Measurements from ENCODE around the gene NUP107. TPM values are rescaled to one million over a fixed set of nuclear protein-coding genes. Genes with fewer than 3 reads are reported as not detected.

The NUP107 gene
- total and polyA plus RNA-seq, 2 donors (not counting 1 experiment from before 2014, with no cell fraction given), result 23.2 to 77.3 TPM

GRCh38 chr12:68793436-68793835, 106.7 kb downstream of the NUP107 start:
- H3K4me1 Mint-ChIP-seq, result peaks cover 5% of the 10 kb centered on the region
- CTCF ChIA-PET, result no interaction called here
- no peak overlapping the region for H3K4me3 Mint-ChIP-seq
- POLR2A ChIA-PET, result no interaction called here
- Histone ChIP-seq H3K27me3 (replicated peaks in 1 of 4; ENCODE audit: control extremely low read depth in 1 of 4, control insufficient read depth in 3 of 4, insufficient read depth in 4 of 4, low read length in 3 of 4) (no peaks in the 10 kb centered on the region), H3K79me2 (ENCODE audit: control insufficient read depth, insufficient read depth, low read length) (no peaks in the 10 kb centered on the region), H2AFZ (ENCODE audit: insufficient read depth, low read depth, low read length, poor library complexity, severe bottlenecking) (no peak overlapping the region), H3K4me3 (ENCODE audit: control extremely low read depth in 1 of 5, extremely low read depth in 1 of 5, insufficient read depth in 1 of 5, low read depth in 2 of 5, low read length in 4 of 5) (no peak overlapping the region), H4K20me1 (ENCODE audit: control insufficient read depth, insufficient read depth, low read length, poor library complexity, severe bottlenecking) (no peaks in the 10 kb centered on the region), H3K27ac (ENCODE audit: low read length in 2 of 2) (no peak overlapping the region), H3K4me1 (ENCODE audit: control insufficient read depth in 2 of 2, insufficient read depth in 2 of 2, low read length in 2 of 2) (no peaks in the 10 kb centered on the region), H3K36me3 (replicated peaks in 1 of 2; ENCODE audit: control extremely low read depth in 1 of 2, control insufficient read depth in 1 of 2, extremely low read depth in 1 of 2, insufficient read depth in 2 of 2, low read length in 1 of 2) (no peaks in the 10 kb centered on the region), H3K9me3 (ENCODE audit: control extremely low read depth in 1 of 3, control insufficient read depth in 2 of 3, insufficient read depth in 1 of 3, low read length in 2 of 3) (no peaks in the 10 kb centered on the region), H3K9ac (ENCODE audit: low read length) (no peak overlapping the region), H3K4me2 (replicated peaks; ENCODE audit: low read depth, low read length, poor library complexity, severe bottlenecking) (no peak overlapping the region)
- H3K27me3 Mint-ChIP-seq, result no peaks in the 10 kb centered on the region
- intact Hi-C loops (cut with micrococcal nuclease), result loop anchor here (2.0 kb wide), 1 partner anchor 13 kb away; no protein-coding TSS in a partner anchor
- WGBS (ENCODE audit: insufficient coverage), result 100% methylated on average over 1 of the region's 4 CpGs
- no peak overlapping the region for H3K27ac Mint-ChIP-seq
- TF ChIP-seq CTCF (IDR thresholded peaks at IDR 0.05) (no peak), EZH2 (IDR thresholded peaks at IDR 0.05; ENCODE audit: borderline replicate concordance, insufficient read depth, low read depth, low read length, poor library complexity, severe bottlenecking) (no peak)
- no peak for DNase-seq
- H3K9me3 Mint-ChIP-seq (ENCODE audit: insufficient read depth), result no peaks in the 10 kb centered on the region
- ATAC-seq (ENCODE audit: low read depth), result no peak

GRCh38 chr12:68793975-68794652, 107.3 kb downstream of the NUP107 start:
- no peak overlapping the region for H3K27ac Mint-ChIP-seq
- CTCF ChIA-PET, result interaction anchor here (0.6 kb wide), 1 partner anchor 1779 kb away, joined by 4 read pairs; no protein-coding TSS in a partner anchor

More at GRCh38 chr12:68793975-68794652, 107.3 kb downstream of the NUP107 start:
- DNase-seq, result no peak
- Mint-ChIP-seq H3K27me3 (no peaks in the 10 kb centered on the region), H3K9me3 (ENCODE audit: insufficient read depth) (no peaks in the 10 kb centered on the region), H3K4me3 (no peak overlapping the region), H3K4me1 (peaks cover 4% of the 10 kb centered on the region)
- Histone ChIP-seq H3K36me3 (replicated peaks in 1 of 2; ENCODE audit: control extremely low read depth in 1 of 2, control insufficient read depth in 1 of 2, extremely low read depth in 1 of 2, insufficient read depth in 2 of 2, low read length in 1 of 2) (no peaks in the 10 kb centered on the region), H2AFZ (ENCODE audit: insufficient read depth, low read depth, low read length, poor library complexity, severe bottlenecking) (no peak overlapping the region), H3K9me3 (ENCODE audit: control extremely low read depth in 1 of 3, control insufficient read depth in 2 of 3, insufficient read depth in 1 of 3, low read length in 2 of 3) (no peaks in the 10 kb centered on the region), H3K4me1 (ENCODE audit: control insufficient read depth in 2 of 2, insufficient read depth in 2 of 2, low read length in 2 of 2) (no peaks in the 10 kb centered on the region), H4K20me1 (ENCODE audit: control insufficient read depth, insufficient read depth, low read length, poor library complexity, severe bottlenecking) (no peaks in the 10 kb centered on the region), H3K4me3 (ENCODE audit: control extremely low read depth in 1 of 5, extremely low read depth in 1 of 5, insufficient read depth in 1 of 5, low read depth in 2 of 5, low read length in 4 of 5) (no peak overlapping the region), H3K9ac (ENCODE audit: low read length) (no peak overlapping the region), H3K79me2 (ENCODE audit: control insufficient read depth, insufficient read depth, low read length) (no peaks in the 10 kb centered on the region), H3K27me3 (replicated peaks in 1 of 4; ENCODE audit: control extremely low read depth in 1 of 4, control insufficient read depth in 3 of 4, insufficient read depth in 4 of 4, low read length in 3 of 4) (no peaks in the 10 kb centered on the region), H3K27ac (ENCODE audit: low read length in 2 of 2) (no peak overlapping the region), H3K4me2 (replicated peaks; ENCODE audit: low read depth, low read length, poor library complexity, severe bottlenecking) (no peak overlapping the region)
- POLR2A ChIA-PET, result no interaction called here
- TF ChIP-seq CTCF (IDR thresholded peaks at IDR 0.05), result no peak
- intact Hi-C loops (cut with micrococcal nuclease), result loop anchor here (2.0 kb wide), 1 partner anchor 13 kb away; no protein-coding TSS in a partner anchor
- WGBS (ENCODE audit: insufficient coverage), result 100% methylated on average over 3 of the region's 4 CpGs
- ATAC-seq (ENCODE audit: low read depth), result no peak
